Kidney (tissue), 14 donors: Measurements from ENCODE around the gene KCNH2. TPM values are rescaled to one million over a fixed set of nuclear protein-coding genes. Genes with fewer than 3 reads are reported as not detected.

Source experiments
- DNase-seq, 5 donors: peaks; one replicate each; pipeline ENCODE4 v3.0.0-alpha.2; 2013 to 2020
- FAIRE-seq: peaks from 2 replicates; lab custom pipeline; 2012; peaks lifted over from hg19 to GRCh38; lab: Jason Lieb, UNC
- H3K27ac ChIP-seq, 2 donors: one replicate each; pipeline ENCODE4 v1.7.0; 2013; ENCODE audit warnings: low read depth in 2 of 2, low read length in 2 of 2, inconsistent platforms in 1 of 2
- H3K27me3 ChIP-seq: one replicate; pipeline ENCODE4 v1.7.1; 2013; ENCODE audit warnings: low read length, inconsistent platforms; ENCODE audit not compliant: control insufficient read depth, insufficient read depth
- H3K36me3 ChIP-seq, 3 donors: one replicate each; pipeline versions ENCODE4 v1.7.0 to v1.7.1; 2013; ENCODE audit warnings: low read length in 3 of 3, control low read depth in 1 of 3, inconsistent platforms in 1 of 3; ENCODE audit not compliant: insufficient read depth in 3 of 3, control insufficient read depth in 2 of 3
- H3K4me1 ChIP-seq, 3 donors: one replicate each; pipeline versions ENCODE4 v1.7.0 to v1.7.1; 2013; ENCODE audit warnings: low read length in 3 of 3, inconsistent platforms in 1 of 3, low read depth in 1 of 3; ENCODE audit not compliant: control insufficient read depth in 2 of 3, insufficient read depth in 2 of 3
- H3K4me3 ChIP-seq, 3 donors: one replicate each; pipeline versions ENCODE4 v1.7.0 to v1.8.1; 2013; ENCODE audit warnings: low read length in 3 of 3, control low read depth in 1 of 3, inconsistent platforms in 1 of 3
- H3K9ac ChIP-seq, 3 donors: one replicate each; pipeline versions ENCODE4 v1.7.0 to v1.7.1; 2013; ENCODE audit warnings: low read length in 3 of 3, control low read depth in 1 of 3, inconsistent platforms in 1 of 3
- H3K9me3 ChIP-seq, 3 donors: one replicate each; pipeline versions ENCODE4 v1.7.0 to v1.7.1; 2013; ENCODE audit warnings: low read length in 3 of 3, control low read depth in 1 of 3, inconsistent platforms in 1 of 3; ENCODE audit not compliant: control insufficient read depth in 2 of 3, insufficient read depth in 1 of 3
- intact Hi-C: fragments of 100-400 bp; cut with DNase I; formaldehyde crosslinking; loops from one replicate; pipeline ENCODE4 v1.11.1; 2022
- polyA plus RNA-seq: library from polyadenylated mRNA; stranded (reverse); fragments of 350-450 nt; fragmentation: Illumina TruSeq; extraction: RNeasy Lipid Tissue Mini Kit (QIAGEN cat#74804); gene quantifications from one replicate; pipeline ENCODE4 v1.2.3, GENCODE V29; 2014; ENCODE audit warnings: low read depth, low replicate concordance; ENCODE audit not compliant: insufficient read depth
- total RNA-seq: library from RNA; stranded (reverse); fragmentation: NEBNext Ultra II Directional; extraction: Animal tissue kit (Norgen Biotek cat#: 25700); gene quantifications from one replicate; pipeline ENCODE4 v1.2.1, GENCODE V29; 2021
- TF ChIP-seq, protein P1 (sequence below): IDR thresholded peaks from 3 replicates; pipeline ENCODE4 v1.5.1; 2012; ENCODE audit warnings: mild to moderate bottlenecking, moderate library complexity, borderline replicate concordance; ENCODE audit not compliant: insufficient read depth; ENCODE audit errors: extremely low read depth
- donor health status: control.
- donor health status: control.
- donor health status: control.
- donor health status: control.
- donor health status: control.
- donor health status: DM: yes; HTN: yes; CAD: no.
- donor health status: Normal renal cell carcinoma (clear cell type).

The KCNH2 gene
- total and polyA plus RNA-seq, 2 donors from 2014 or later: 1.3 to 1.5 TPM

GRCh38 chr7:151017953-151018420 is 39.9 kb upstream of the KCNH2 start:
- intact Hi-C loops: no loop called here
- DNase-seq (peak in 4 of 5 donors; percentile 85 to 92 (median 88)), FAIRE-seq (no peak)
- Histone ChIP-seq H3K36me3 (no peaks in the 10 kb centered on the region), H3K9me3 (no peaks in the 10 kb centered on the region), H3K9ac (no peak overlapping the region), H3K4me1 (peaks cover 0 to 23% (median 0%) of the 10 kb centered on the region in 3 donors), H3K27me3 (peaks cover 7% of the 10 kb centered on the region), H3K4me3 (no peak overlapping the region), H3K27ac (no peak overlapping the region)
- TF ChIP-seq, protein P1, sequence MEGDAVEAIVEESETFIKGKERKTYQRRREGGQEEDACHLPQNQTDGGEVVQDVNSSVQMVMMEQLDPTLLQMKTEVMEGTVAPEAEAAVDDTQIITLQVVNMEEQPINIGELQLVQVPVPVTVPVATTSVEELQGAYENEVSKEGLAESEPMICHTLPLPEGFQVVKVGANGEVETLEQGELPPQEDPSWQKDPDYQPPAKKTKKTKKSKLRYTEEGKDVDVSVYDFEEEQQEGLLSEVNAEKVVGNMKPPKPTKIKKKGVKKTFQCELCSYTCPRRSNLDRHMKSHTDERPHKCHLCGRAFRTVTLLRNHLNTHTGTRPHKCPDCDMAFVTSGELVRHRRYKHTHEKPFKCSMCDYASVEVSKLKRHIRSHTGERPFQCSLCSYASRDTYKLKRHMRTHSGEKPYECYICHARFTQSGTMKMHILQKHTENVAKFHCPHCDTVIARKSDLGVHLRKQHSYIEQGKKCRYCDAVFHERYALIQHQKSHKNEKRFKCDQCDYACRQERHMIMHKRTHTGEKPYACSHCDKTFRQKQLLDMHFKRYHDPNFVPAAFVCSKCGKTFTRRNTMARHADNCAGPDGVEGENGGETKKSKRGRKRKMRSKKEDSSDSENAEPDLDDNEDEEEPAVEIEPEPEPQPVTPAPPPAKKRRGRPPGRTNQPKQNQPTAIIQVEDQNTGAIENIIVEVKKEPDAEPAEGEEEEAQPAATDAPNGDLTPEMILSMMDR: peak; percentile 73

- Histone ChIP-seq H3K36me3 (no peaks in the 10 kb centered on the region), H3K9ac (no peak overlapping the region), H3K4me3 (no peak overlapping the region), H3K9me3 (no peaks in the 10 kb centered on the region), H3K27ac (no peak overlapping the region), H3K27me3 (peaks cover 7% of the 10 kb centered on the region), H3K4me1 (peaks cover 0 to 26% (median 0%) of the 10 kb centered on the region in 3 donors)
- DNase-seq (no peak), FAIRE-seq (no peak)
- TF ChIP-seq, protein P1: no peak
- intact Hi-C loops: no loop called here
These were observed 39.3 kb upstream of the KCNH2 start for GRCh38 chr7:151017370-151017952.

GRCh38 chr7:151016942-151017341 is 38.8 kb upstream of the KCNH2 start:
- intact Hi-C loops: no loop called here

More at GRCh38 chr7:151016942-151017341, 38.8 kb upstream of the KCNH2 start:
- Histone ChIP-seq H3K9ac (no peak overlapping the region), H3K27me3 (peaks cover 7% of the 10 kb centered on the region), H3K4me3 (no peak overlapping the region), H3K27ac (no peak overlapping the region), H3K9me3 (no peaks in the 10 kb centered on the region), H3K36me3 (no peaks in the 10 kb centered on the region), H3K4me1 (peaks cover 0 to 28% (median 0%) of the 10 kb centered on the region in 3 donors)
- TF ChIP-seq, protein P1: no peak
- DNase-seq (peak in 1 of 5 donors; percentile 71), FAIRE-seq (no peak)
